Right atrium auricular region (tissue), 2 donors: ENCODE measurements around the gene MUC3A. TPM values are rescaled to one million over a fixed set of nuclear protein-coding genes. Genes with fewer than 3 reads are reported as not detected.

Experiments used
- DNase-seq: peaks from one replicate; pipeline ENCODE4 v3.0.0-alpha.2; 2019; ENCODE audit warnings: low spot score
- H3K27ac ChIP-seq, 2 donors: fragments of 200-600 bp; sonication (generic); 1 replicate in 1 of 2; 2 replicates in 1 of 2; pipeline ENCODE4 v1.5.1; 2016 to 2019
- H3K27me3 ChIP-seq, 2 donors: fragments of 200-600 bp; sonication (generic); one replicate each; pipeline versions ENCODE4 v1.5.1 to v1.6.0; 2017 to 2019
- H3K36me3 ChIP-seq: fragments of 200-600 bp; sonication (generic); one replicate; pipeline ENCODE4 v1.5.1; 2016
- H3K4me1 ChIP-seq, 2 donors: fragments of 200-600 bp; sonication (generic); one replicate each; pipeline versions ENCODE4 v1.5.1 to v1.6.0; 2017 to 2019
- H3K4me3 ChIP-seq, 2 donors: fragments of 200-600 bp; sonication (generic); 1 replicate in 1 of 2; 2 replicates in 1 of 2; pipeline ENCODE4 v1.5.1; 2017 to 2019; ENCODE audit warnings: mild to moderate bottlenecking in 1 of 2, moderate library complexity in 1 of 2
- H3K9me3 ChIP-seq, 2 donors: fragments of 200-600 bp; sonication (generic); one replicate each; pipeline ENCODE4 v1.5.1; 2019
- total RNA-seq, 2 donors: library from RNA; depleted of rRNA; stranded (reverse); fragments of >200 nt; gene quantifications; one replicate each; pipeline ENCODE4 v1.1.0, GENCODE V29; 2016
- TF ChIP-seq, protein P1 (sequence below), 2 donors: fragments of 200-600 bp; sonication (generic); IDR thresholded peaks; one replicate each; pipeline ENCODE4 v1.5.1; 2019; ENCODE audit warnings: antibody characterized with exemption in 2 of 2

The MUC3A gene
- total RNA-seq, 2 donors from 2014 or later: 0.24 TPM; not detected in 1

DNA sequence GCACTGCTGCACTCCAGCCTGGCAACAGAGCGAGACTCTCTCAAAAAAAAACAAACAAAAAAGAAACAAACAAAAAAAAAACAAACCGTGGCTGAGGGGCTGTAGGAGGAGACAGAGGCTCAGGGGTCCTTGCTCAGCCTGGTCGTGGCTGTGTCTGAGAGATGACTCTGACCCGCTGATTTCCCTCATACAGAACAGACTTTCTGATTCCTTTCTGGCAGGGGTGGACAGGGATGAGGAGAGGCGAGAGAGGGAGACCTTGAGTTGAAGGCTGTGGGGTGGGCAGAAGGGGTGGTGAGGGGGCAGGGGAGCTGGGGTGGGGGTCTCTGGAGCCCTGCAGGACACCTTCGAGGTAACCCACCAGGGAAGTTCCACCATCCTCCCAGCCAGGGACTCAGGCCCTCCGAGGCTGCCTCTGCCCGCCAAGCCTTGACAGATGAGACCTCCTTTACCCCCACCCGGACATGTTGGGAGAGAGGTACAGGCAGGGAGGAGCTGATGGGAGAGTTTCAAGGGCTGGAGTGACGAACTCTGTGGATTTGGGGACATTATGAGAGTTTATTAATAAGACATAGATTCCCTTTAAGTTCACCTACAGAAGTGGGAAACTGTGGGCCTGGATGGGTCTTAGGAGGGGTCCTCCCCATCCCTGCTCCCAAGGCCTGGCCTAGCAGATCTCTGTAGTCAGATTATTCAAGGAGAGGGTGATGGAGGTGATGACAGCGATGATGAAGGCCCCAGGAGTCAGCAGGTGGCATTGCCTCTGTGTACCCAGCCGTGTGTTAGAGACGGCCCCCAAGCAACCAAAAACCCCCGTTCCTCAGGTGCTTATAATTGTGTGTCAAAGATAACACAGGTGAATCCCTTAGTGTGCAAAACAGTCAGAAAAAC lies 22.0 kb downstream of the MUC3A start:
- H3K4me1 ChIP-seq: peaks cover 0 to 7% of the 10 kb centered on the region in 2 donors
- no peak overlapping the region for H3K27ac ChIP-seq
- TF ChIP-seq, protein P1, sequence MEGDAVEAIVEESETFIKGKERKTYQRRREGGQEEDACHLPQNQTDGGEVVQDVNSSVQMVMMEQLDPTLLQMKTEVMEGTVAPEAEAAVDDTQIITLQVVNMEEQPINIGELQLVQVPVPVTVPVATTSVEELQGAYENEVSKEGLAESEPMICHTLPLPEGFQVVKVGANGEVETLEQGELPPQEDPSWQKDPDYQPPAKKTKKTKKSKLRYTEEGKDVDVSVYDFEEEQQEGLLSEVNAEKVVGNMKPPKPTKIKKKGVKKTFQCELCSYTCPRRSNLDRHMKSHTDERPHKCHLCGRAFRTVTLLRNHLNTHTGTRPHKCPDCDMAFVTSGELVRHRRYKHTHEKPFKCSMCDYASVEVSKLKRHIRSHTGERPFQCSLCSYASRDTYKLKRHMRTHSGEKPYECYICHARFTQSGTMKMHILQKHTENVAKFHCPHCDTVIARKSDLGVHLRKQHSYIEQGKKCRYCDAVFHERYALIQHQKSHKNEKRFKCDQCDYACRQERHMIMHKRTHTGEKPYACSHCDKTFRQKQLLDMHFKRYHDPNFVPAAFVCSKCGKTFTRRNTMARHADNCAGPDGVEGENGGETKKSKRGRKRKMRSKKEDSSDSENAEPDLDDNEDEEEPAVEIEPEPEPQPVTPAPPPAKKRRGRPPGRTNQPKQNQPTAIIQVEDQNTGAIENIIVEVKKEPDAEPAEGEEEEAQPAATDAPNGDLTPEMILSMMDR (IDR thresholded peaks at IDR 0.05): no peak
- no peak for DNase-seq
- H3K36me3 ChIP-seq: no peaks in the 10 kb centered on the region
- H3K27me3 ChIP-seq: peaks cover 9 to 12% of the 10 kb centered on the region in 2 donors
- no peak overlapping the region for H3K4me3 ChIP-seq
- peaks cover 0 to 8% of the 10 kb centered on the region in 2 donors for H3K9me3 ChIP-seq

GRCh38 chr7:100972002-100972347 lies 22.6 kb downstream of the MUC3A start:
- Histone ChIP-seq H3K9me3 (peaks cover 0 to 8% of the 10 kb centered on the region in 2 donors), H3K4me1 (peaks cover 0 to 1% of the 10 kb centered on the region in 2 donors), H3K27me3 (peaks cover 4 to 6% of the 10 kb centered on the region in 2 donors), H3K36me3 (no peaks in the 10 kb centered on the region), H3K27ac (no peak overlapping the region), H3K4me3 (no peak overlapping the region)
- no peak for DNase-seq
- TF ChIP-seq, protein P1 (IDR thresholded peaks at IDR 0.05): no peak

GRCh38 chr7:100974021-100974420 lies 24.7 kb downstream of the MUC3A start:
- H3K27me3 ChIP-seq: no peaks in the 10 kb centered on the region
- H3K27ac ChIP-seq: no peak overlapping the region
- peaks cover 0 to 8% of the 10 kb centered on the region in 2 donors for H3K9me3 ChIP-seq
- H3K36me3 ChIP-seq: no peaks in the 10 kb centered on the region
- no peak overlapping the region for H3K4me3 ChIP-seq
- no peaks in the 10 kb centered on the region for H3K4me1 ChIP-seq
- TF ChIP-seq, protein P1 (IDR thresholded peaks at IDR 0.05): no peak
- DNase-seq: no peak

DNA sequence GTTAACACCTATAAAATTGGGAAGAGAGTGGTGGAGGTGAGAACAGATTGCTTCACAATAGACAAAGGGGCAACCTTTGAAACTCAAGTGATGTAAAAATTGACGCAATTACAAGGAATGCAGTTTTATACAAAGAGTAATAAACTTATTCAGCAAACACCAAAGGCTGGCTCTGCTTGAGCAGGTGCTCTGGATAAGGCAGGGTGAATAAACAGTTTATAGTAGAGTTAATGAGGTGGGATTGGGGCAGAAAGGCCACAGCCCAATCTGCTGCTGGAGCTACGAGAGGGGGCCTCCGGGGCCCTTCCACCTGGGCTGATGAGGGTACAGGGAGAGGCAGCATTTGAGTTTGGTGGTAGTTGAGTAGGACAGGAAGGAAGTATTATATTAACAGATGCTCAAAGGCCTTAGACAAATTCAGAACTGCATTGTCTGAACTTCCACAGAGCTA lies 26.1 kb downstream of the MUC3A start:
- Histone ChIP-seq H3K27me3 (no peaks in the 10 kb centered on the region), H3K9me3 (peaks cover 0 to 8% of the 10 kb centered on the region in 2 donors), H3K4me1 (no peaks in the 10 kb centered on the region), H3K36me3 (no peaks in the 10 kb centered on the region), H3K4me3 (no peak overlapping the region), H3K27ac (no peak overlapping the region)
- no peak for DNase-seq
- TF ChIP-seq, protein P1 (IDR thresholded peaks at IDR 0.05): no peak

- H3K27ac ChIP-seq: no peak overlapping the region
- peaks cover 0 to 8% of the 10 kb centered on the region in 2 donors for H3K9me3 ChIP-seq
- no peak overlapping the region for H3K4me3 ChIP-seq
- no peaks in the 10 kb centered on the region for H3K36me3 ChIP-seq
- no peaks in the 10 kb centered on the region for H3K27me3 ChIP-seq
- DNase-seq: no peak
- TF ChIP-seq, protein P1 (IDR thresholded peaks at IDR 0.05): no peak
- H3K4me1 ChIP-seq: no peaks in the 10 kb centered on the region
Measured at GRCh38 chr7:100978300-100978699, 29.0 kb downstream of the MUC3A start.
